Brain microvascular endothelial cell (primary cell): Measurements from ENCODE around the gene SAA1.

Experiments used
- DNase-seq: peaks from one replicate; pipeline ENCODE4 v3.0.0-alpha.2; 2020
- H3K27ac ChIP-seq: fragments of 250-450 bp; sonication (Bioruptor Pico); 2 replicates; pipeline ENCODE4 v1.5.1; 2020; ENCODE audit warnings: mild to moderate bottlenecking, moderate library complexity
- H3K27me3 ChIP-seq: fragments of 250-450 bp; sonication (Bioruptor Pico); replicated peaks from 2 replicates; pipeline ENCODE4 v1.5.1; 2020; ENCODE audit warnings: mild to moderate bottlenecking
- H3K36me3 ChIP-seq: fragments of 250-450 bp; sonication (Bioruptor Pico); replicated peaks from 2 replicates; pipeline ENCODE4 v1.5.1; 2020; ENCODE audit warnings: mild to moderate bottlenecking
- H3K4me3 ChIP-seq: 2 replicates; pipeline ENCODE4 v1.5.1; 2011; ENCODE audit warnings: low read depth, mild to moderate bottlenecking, control low read depth, low read length, moderate library complexity
- in situ Hi-C: cut with HindIII; loops from 2 replicates; pipeline ENCODE4 v1.10.0; 2017; ENCODE audit warnings: low sequenced_read_pairs, low pct_ligation_motif_present
- TF ChIP-seq, protein P1 (sequence below): IDR thresholded peaks from 2 replicates; pipeline ENCODE4 v1.5.1; 2011; ENCODE audit warnings: low read depth, mild to moderate bottlenecking, moderate library complexity, low read length, control low read depth, inconsistent platforms; ENCODE audit errors: missing control alignments

Gene SAA1

DNA sequence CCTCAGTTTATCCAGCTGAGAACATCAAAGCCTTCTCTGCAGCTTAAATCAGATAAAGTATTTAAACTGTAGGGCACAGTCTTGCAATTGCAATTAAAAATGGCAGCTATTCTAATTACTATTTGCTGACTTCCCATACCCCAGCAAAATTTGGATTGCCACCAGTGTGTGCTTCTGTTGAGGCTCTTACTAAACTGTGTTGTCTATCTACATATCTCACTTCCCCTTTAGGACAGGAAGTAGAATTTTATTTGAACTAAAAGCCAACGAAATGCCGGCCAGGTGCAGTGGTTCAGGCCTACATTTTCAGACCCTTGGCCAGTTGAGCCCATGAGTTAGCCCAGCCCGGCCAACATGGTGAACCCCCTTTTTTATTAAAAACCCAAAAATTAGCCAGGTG is 36.6 kb upstream of the SAA1 start:
- no peak for DNase-seq
- Histone ChIP-seq H3K27ac (no peak overlapping the region), H3K4me3 (no peak overlapping the region), H3K36me3 (no peaks in the 10 kb centered on the region), H3K27me3 (no peaks in the 10 kb centered on the region)
- TF ChIP-seq, protein P1, sequence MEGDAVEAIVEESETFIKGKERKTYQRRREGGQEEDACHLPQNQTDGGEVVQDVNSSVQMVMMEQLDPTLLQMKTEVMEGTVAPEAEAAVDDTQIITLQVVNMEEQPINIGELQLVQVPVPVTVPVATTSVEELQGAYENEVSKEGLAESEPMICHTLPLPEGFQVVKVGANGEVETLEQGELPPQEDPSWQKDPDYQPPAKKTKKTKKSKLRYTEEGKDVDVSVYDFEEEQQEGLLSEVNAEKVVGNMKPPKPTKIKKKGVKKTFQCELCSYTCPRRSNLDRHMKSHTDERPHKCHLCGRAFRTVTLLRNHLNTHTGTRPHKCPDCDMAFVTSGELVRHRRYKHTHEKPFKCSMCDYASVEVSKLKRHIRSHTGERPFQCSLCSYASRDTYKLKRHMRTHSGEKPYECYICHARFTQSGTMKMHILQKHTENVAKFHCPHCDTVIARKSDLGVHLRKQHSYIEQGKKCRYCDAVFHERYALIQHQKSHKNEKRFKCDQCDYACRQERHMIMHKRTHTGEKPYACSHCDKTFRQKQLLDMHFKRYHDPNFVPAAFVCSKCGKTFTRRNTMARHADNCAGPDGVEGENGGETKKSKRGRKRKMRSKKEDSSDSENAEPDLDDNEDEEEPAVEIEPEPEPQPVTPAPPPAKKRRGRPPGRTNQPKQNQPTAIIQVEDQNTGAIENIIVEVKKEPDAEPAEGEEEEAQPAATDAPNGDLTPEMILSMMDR: no peak
- in situ Hi-C loops: no loop called here

DNA sequence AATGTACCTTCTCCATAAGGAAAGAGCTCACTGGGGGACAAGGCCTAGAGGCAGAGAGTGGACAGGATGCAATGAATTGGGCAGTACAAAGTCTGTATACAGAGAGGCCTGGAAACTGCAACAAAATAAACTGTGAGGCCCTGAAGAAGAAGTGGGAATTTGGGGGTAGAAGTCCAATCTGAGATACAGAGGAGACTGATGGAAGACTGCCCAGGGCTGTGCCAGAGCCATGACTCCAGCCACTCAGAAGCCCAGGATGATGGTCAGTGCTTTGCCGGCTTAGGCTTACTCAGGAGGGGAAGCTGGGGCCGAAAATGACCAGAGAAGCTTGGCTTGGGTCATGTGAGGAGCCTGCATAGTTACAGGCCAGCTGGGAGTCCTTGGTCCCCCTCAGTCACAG is 35.2 kb upstream of the SAA1 start:
- Histone ChIP-seq H3K27me3 (no peaks in the 10 kb centered on the region), H3K36me3 (no peaks in the 10 kb centered on the region), H3K27ac (no peak overlapping the region), H3K4me3 (no peak overlapping the region)
- TF ChIP-seq, protein P1: no peak
- in situ Hi-C loops: no loop called here
- no peak for DNase-seq

DNA sequence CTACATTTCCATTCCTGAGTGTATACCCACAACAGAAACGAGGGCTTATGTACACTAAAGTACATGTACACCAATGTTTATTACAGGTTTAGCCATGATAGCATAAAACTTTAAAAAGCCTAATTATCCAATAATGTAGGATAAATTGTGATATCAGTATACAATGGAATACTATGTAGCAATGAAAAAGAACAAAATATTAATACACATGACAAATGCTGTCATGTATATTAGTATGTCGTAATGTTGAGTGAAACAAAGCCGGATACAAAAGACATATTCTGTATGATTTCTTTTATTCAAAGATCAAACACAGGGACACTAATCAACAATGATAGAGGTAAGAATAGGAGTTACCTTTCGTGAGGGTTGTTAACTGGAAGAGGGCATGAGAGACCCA is 32.2 kb upstream of the SAA1 start:
- TF ChIP-seq, protein P1: no peak
- no peak for DNase-seq
- in situ Hi-C loops: no loop called here
- no peak overlapping the region for H3K4me3 ChIP-seq
- H3K27ac ChIP-seq: no peak overlapping the region
- no peaks in the 10 kb centered on the region for H3K36me3 ChIP-seq
- no peaks in the 10 kb centered on the region for H3K27me3 ChIP-seq

DNA sequence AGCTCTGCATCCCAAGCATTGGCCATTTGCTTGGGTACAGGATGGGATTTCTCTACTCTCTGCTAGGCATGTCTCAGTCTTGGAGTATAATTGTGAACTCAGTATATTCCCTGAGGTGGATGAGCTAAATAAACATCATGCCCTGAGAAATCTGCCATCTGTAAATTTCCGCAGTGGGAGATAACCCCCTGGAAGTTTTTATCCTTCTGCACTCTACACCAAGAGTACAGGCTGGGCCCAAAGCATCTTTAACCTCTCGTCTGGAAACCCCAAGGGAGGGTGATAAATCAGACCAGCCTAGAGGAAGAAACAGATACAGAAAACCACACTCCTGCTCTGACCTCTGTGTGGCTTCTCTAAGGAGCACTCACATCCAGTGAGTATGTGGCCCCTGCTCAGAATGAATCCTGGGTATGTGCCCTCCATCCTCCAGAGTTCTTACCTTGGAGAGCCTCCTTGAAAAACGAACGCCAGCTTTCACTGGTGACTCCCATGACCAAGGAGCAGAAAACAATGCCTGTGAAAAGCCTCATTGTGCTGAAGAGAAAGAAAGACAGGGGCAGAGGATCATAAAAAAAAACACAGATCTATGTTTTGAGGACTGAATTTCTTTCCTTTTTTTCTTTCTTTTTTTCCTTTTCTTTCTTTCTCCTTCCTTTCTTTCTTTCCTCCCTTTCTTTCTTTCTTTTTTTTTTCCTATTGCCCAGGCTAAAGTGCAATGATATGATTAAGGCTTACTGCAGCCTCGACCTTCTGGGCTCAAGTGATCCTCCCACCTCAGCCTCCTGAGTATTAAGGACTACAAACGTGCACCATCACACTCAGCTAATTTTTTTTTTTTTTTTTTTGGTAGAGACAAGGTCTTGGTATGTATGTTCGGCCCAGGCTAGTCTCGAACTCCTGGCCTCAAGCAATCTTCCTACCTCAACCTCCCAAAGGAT is 30.4 kb upstream of the SAA1 start:
- H3K27ac ChIP-seq: no peak overlapping the region
- DNase-seq: no peak
- no peak overlapping the region for H3K4me3 ChIP-seq
- in situ Hi-C loops: no loop called here
- peaks cover 4% of the 10 kb centered on the region for H3K27me3 ChIP-seq
- H3K36me3 ChIP-seq: no peaks in the 10 kb centered on the region
- TF ChIP-seq, protein P1: no peak

DNA sequence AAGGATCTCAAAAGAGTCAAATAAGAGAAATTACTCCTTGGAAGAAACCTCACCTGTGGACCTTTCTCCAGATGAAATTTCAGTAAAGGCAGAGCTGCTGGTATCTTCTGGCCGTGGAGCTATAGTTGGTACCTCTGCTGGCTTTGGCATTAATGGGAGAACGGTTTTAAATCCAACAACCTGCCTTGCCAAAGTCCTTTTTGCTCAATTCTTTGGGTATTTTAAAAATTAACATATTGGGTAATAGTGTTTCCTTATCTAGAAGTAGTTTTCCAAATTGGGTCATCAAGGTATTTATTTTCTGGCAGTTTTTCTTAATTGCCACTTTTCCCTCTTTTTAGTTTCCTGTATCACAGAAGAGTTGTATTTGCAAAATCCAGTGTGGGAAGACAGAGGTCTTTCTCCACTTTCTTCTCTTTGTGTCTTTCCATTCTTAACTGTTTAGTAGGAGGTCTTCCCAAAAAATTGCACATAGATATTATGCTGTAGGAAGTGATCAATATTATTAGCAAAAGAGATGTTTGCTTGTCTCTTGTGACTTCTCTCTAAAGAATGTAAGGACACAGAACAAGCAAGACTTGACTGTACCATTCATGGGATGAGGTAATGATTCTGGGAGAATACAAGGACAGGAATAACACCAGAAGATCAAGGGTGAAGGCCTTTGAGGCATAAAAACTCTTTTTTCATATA is 29.3 kb upstream of the SAA1 start, which contains the start of gene SAA4:
Gene SAA4 (minus strand): TSS at position 139 of the 693 bp plus-strand sequence. CDS start 876 bp downstream, outside the sequence.
- Histone ChIP-seq H3K4me3 (no peak within 1 kb of the TSS), H3K27ac (no peak within 1 kb of the TSS), H3K36me3 (no peaks in the 10 kb centered on the region), H3K27me3 (peaks cover 4% of the 10 kb centered on the region)
- TF ChIP-seq, protein P1: no peak
- DNase-seq: no peak
- in situ Hi-C loops: no loop called here
